Neural crest cell (in vitro differentiated cells): Measurements from ENCODE around the gene EGLN1. TPM values are rescaled to one million over a fixed set of nuclear protein-coding genes. Genes with fewer than 3 reads are reported as not detected.

ENCODE experiments used
- DNase-seq: peaks from one replicate; pipeline ENCODE4 v3.0.0; 2021; ENCODE audit warnings: low read depth, mixed read lengths, low spot score
- H3K27ac Mint-ChIP-seq: one replicate; pipeline ENCODE4 v1.8.0; 2021; ENCODE audit warnings: mild to moderate bottlenecking, mixed read lengths; ENCODE audit not compliant: unreplicated experiment
- H3K27me3 Mint-ChIP-seq: 2 replicates; pipeline ENCODE4 v1.8.0; 2021; ENCODE audit warnings: low read depth, mild to moderate bottlenecking, mixed read lengths
- H3K36me3 Mint-ChIP-seq: 2 replicates; pipeline ENCODE4 v1.8.0; 2021; ENCODE audit warnings: low read depth, mild to moderate bottlenecking, mixed read lengths
- H3K4me1 Mint-ChIP-seq: 2 replicates; pipeline ENCODE4 v1.8.0; 2021; ENCODE audit warnings: mixed read lengths
- H3K4me3 Mint-ChIP-seq: one replicate; pipeline ENCODE4 v1.8.0; 2021; ENCODE audit warnings: mild to moderate bottlenecking, mixed read lengths
- H3K9me3 Mint-ChIP-seq: 2 replicates; pipeline ENCODE4 v1.8.0; 2021; ENCODE audit warnings: mixed read lengths
- CTCF ChIP-seq: fragments of 200-600 bp; sonication (generic); conservative IDR thresholded peaks from 2 replicates; pipeline ENCODE4 v1.5.0; 2021; ENCODE audit warnings: antibody characterized with exemption, mild to moderate bottlenecking
- total RNA-seq: library from RNA; stranded (reverse); gene quantifications from 2 replicates; pipeline ENCODE4 v1.2.1, GENCODE V29; 2021

EGLN1 gene
- total RNA-seq, 1 donor from 2014 or later: 21.6 TPM

GRCh38 chr1:231417513-231417912, 4.6 kb downstream of the EGLN1 start:
- Mint-ChIP-seq H3K27me3 (no peaks in the 10 kb centered on the region), H3K36me3 (peaks cover 2% of the 10 kb centered on the region), H3K4me3 (peak overlapping the region; percentile 28), H3K4me1 (peaks cover 56% of the 10 kb centered on the region), H3K9me3 (no peaks in the 10 kb centered on the region), H3K27ac (no peak overlapping the region)
- TF ChIP-seq CTCF: no peak
- DNase-seq: no peak

- H3K36me3 Mint-ChIP-seq: peaks cover 2% of the 10 kb centered on the region
- H3K4me3 Mint-ChIP-seq: peak overlapping the region; percentile 28
- no peak for TF ChIP-seq CTCF
- no peak for DNase-seq
- H3K27ac Mint-ChIP-seq: no peak overlapping the region
- no peaks in the 10 kb centered on the region for H3K27me3 Mint-ChIP-seq
- H3K4me1 Mint-ChIP-seq: peaks cover 57% of the 10 kb centered on the region
- no peaks in the 10 kb centered on the region for H3K9me3 Mint-ChIP-seq
Measured at GRCh38 chr1:231416901-231417300, 5.2 kb downstream of the EGLN1 start.

- Mint-ChIP-seq H3K9me3 (no peaks in the 10 kb centered on the region), H3K4me1 (peaks cover 48% of the 10 kb centered on the region), H3K4me3 (no peak overlapping the region), H3K27me3 (no peaks in the 10 kb centered on the region), H3K36me3 (peaks cover 2% of the 10 kb centered on the region), H3K27ac (no peak overlapping the region)
- DNase-seq: no peak
- no peak for TF ChIP-seq CTCF
Measured at GRCh38 chr1:231415018-231415583, 7.0 kb downstream of the EGLN1 start.

- no peak for TF ChIP-seq CTCF
- Mint-ChIP-seq H3K27ac (no peak overlapping the region), H3K36me3 (peaks cover 2% of the 10 kb centered on the region), H3K27me3 (no peaks in the 10 kb centered on the region), H3K4me3 (no peak overlapping the region), H3K9me3 (no peaks in the 10 kb centered on the region), H3K4me1 (peaks cover 41% of the 10 kb centered on the region)
- no peak for DNase-seq
Measured at GRCh38 chr1:231414260-231415016, 7.6 kb downstream of the EGLN1 start.

DNA sequence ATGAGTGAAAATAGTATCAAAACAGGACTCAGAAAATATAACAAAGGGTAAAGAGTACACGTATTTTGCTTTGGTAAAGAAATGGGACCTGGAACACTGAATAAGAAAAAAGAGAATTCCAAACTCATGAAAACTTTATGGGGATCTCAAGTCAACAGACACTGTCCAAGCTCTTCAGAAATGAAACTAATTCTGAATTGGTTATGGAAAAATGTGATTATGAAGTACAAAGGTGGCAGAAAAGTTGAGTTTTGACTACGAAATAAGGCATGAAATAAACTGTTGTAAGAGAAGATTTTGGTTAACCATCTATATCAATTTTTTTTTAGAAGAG, 8.4 kb downstream of the EGLN1 start:
- Mint-ChIP-seq H3K9me3 (no peaks in the 10 kb centered on the region), H3K4me1 (peaks cover 35% of the 10 kb centered on the region), H3K27me3 (no peaks in the 10 kb centered on the region), H3K4me3 (no peak overlapping the region), H3K36me3 (peaks cover 2% of the 10 kb centered on the region), H3K27ac (no peak overlapping the region)
- no peak for DNase-seq
- TF ChIP-seq CTCF: no peak
